ENCODE data around the gene EIF4G3. TPM values are rescaled to one million over a fixed set of nuclear protein-coding genes. Genes with fewer than 3 reads are reported as not detected.

Gene EIF4G3
- total and polyA plus RNA-seq, 9 of the 15 experiments (the other 6 are each of a cell fraction or from before 2014, with no cell fraction given), result 6.7 to 40.5 (median 32.1) TPM

DNA sequence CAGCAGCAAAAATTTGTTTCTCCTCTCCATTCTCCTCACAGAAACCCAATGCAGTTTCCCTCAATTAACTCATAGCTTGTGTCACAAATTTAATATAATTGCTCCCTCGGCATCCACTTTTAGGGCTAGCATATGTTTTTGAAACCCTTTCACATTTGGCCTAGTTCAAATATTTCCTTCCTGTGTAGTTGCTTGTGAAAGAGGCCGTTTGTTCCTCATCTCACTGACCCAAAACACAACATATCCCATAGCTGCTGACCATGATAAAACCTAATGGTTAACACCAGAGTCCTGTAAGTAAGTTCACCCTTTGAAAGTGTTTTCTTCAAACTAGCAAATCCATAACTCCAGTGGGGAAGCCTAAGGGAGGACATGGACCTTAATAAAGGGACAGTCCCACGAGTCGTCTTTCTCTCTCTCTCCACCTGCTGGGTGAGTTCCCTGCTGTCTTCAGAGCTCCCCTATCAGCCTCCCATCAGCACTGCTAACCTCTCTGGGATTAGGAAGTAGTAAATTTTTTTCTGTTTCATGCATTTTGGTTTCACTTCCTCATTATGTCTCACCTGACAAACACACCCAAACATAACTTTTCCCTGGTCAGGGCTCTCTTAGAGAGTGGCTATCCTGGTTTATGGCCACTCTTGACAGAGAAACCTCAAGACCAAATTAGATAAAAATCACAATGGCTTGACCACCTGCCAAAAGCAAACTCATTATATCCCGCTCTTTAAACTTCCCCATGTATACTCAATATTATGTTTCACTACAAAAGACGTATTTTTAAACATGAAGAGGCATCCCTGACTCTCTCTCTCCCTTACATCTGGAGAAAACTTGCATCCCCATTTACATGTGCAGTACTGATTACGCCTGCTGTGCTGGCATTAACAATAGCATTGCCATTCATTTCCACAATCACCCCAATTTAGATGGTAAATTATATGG is 211.9 kb downstream of the EIF4G3 start (continued):
- TF ChIP-seq, protein P1, sequence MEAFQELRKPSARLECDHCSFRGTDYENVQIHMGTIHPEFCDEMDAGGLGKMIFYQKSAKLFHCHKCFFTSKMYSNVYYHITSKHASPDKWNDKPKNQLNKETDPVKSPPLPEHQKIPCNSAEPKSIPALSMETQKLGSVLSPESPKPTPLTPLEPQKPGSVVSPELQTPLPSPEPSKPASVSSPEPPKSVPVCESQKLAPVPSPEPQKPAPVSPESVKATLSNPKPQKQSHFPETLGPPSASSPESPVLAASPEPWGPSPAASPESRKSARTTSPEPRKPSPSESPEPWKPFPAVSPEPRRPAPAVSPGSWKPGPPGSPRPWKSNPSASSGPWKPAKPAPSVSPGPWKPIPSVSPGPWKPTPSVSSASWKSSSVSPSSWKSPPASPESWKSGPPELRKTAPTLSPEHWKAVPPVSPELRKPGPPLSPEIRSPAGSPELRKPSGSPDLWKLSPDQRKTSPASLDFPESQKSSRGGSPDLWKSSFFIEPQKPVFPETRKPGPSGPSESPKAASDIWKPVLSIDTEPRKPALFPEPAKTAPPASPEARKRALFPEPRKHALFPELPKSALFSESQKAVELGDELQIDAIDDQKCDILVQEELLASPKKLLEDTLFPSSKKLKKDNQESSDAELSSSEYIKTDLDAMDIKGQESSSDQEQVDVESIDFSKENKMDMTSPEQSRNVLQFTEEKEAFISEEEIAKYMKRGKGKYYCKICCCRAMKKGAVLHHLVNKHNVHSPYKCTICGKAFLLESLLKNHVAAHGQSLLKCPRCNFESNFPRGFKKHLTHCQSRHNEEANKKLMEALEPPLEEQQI (IDR thresholded peaks at IDR 0.05), result no peak

DNA sequence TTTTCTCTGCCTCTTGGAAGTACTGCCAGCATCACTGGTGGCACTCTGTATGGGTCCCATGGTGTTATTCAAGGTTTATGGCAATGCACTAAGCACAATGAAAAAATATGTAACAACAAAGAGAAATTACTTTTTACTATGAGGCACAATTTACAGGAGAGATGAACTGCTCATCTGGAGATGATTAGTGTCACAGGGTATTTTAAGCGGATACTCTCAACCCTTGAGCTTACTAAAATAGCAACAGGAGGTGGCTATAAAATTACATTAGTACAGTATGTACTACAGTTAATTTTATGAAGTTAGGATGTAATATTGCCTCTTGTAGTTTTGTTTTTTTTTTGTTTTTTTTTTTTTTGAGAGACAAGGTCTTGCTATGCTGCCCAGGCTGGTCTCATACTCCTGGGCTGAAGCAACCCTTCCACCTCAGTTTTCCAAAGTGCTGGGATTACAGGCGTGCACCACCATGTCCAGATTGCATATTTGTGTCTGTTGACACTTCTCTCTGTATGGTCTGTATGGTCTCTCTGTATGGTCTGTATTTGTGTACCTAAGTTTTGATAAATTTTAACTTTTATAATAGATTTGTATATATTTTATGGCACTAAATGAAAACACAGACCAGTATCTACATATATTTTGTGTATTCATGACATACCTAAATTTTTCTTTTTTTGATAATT is 214.0 kb downstream of the EIF4G3 start:
- in situ Hi-C loops (cut with MboI) (no loop called here), intact Hi-C loops (cut with micrococcal nuclease) (no loop called here)
- Histone ChIP-seq H3K4me2 (ENCODE audit: insufficient read depth, low read length) (no peak overlapping the region), H3K27ac (ENCODE audit: extremely low read depth, low read depth, low read length) (no peak overlapping the region), H3K36me3 (ENCODE audit: control insufficient read depth, insufficient read depth, low read length) (no peaks in the 10 kb centered on the region), H2AFZ (ENCODE audit: low read depth, low read length) (no peak overlapping the region), H3K27me3 (ENCODE audit: control insufficient read depth in 2 of 2, insufficient read depth in 2 of 2, low read length in 2 of 2) (no peaks in the 10 kb centered on the region), H3K9me3 (replicated peaks; ENCODE audit: control insufficient read depth, insufficient read depth, low read depth, low read length) (no peaks in the 10 kb centered on the region), H3K4me1 (replicated peaks in 1 of 2; ENCODE audit: control insufficient read depth in 2 of 2, insufficient read depth in 2 of 2, low read length in 2 of 2) (peaks cover 0 to 7% of the 10 kb centered on the region in 2 experiments; a peak in 1 of 5 replicates), H3K9me1 (ENCODE audit: control insufficient read depth, insufficient read depth, low read length) (no peaks in the 10 kb centered on the region), H3K4me3 (no peak overlapping the region), H3K9ac (ENCODE audit: insufficient read depth in 1 of 2, low read depth in 2 of 2, low read length in 2 of 2) (no peak overlapping the region), H4K20me1 (replicated peaks; ENCODE audit: control insufficient read depth, insufficient read depth, low read length) (no peaks in the 10 kb centered on the region; the same call in 1 of the 2 replicates), H3K79me2 (ENCODE audit: control insufficient read depth, insufficient read depth, low read length) (no peaks in the 10 kb centered on the region)
- BruUV-seq (replicated peaks), result no TSS peak
- CTCF ChIA-PET (ENCODE audit: low intra/inter-chr PET ratio), result no interaction called here
- DNase-seq (ENCODE audit: extremely low read depth in 1 of 4, low spot score in 3 of 4) (no peak), FAIRE-seq (no peak), ATAC-seq (no peak)
- 94% methylated on average over 2 of the region's 2 CpGs for WGBS (ENCODE audit: insufficient coverage, low coverage, missing lambda C conversion rate)
- POLR2A ChIA-PET, result interaction anchor here (0.8 kb wide), 1 partner anchor 160 kb away, joined by 4 read pairs; no protein-coding TSS in a partner anchor
- TF ChIP-seq PCBP2 (IDR thresholded peaks at IDR 0.05; ENCODE audit: low read depth, low read length, poor library complexity, severe bottlenecking) (no peak), ZKSCAN1 (IDR thresholded peaks at IDR 0.05; ENCODE audit: low read depth, low read length) (no peak), ZNF561 (CRISPR knock-in tag; conservative IDR thresholded peaks at IDR 0.05) (no peak), POU5F1 (IDR thresholded peaks at IDR 0.05; ENCODE audit: borderline replicate concordance, low read depth, low read length, partially characterized antibody) (no peak), ZNF57 (CRISPR knock-in tag; IDR thresholded peaks at IDR 0.05) (no peak), HMG20A (CRISPR knock-in tag; conservative IDR thresholded peaks at IDR 0.05) (no peak), NCOA6 (IDR thresholded peaks at IDR 0.05) (no peak), RBBP5 (IDR thresholded peaks at IDR 0.05; ENCODE audit: borderline replicate concordance, insufficient read depth, low read length, poor library complexity, severe bottlenecking) (no peak), FOXA1 (IDR thresholded peaks at IDR 0.05; ENCODE audit: borderline replicate concordance) (no peak), BCOR (IDR thresholded peaks at IDR 0.05) (no peak), RFX7 (CRISPR knock-in tag; IDR thresholded peaks at IDR 0.05) (no peak), ZNF324 (CRISPR knock-in tag; IDR thresholded peaks at IDR 0.05) (no peak)
- TF ChIP-seq, protein P2, sequence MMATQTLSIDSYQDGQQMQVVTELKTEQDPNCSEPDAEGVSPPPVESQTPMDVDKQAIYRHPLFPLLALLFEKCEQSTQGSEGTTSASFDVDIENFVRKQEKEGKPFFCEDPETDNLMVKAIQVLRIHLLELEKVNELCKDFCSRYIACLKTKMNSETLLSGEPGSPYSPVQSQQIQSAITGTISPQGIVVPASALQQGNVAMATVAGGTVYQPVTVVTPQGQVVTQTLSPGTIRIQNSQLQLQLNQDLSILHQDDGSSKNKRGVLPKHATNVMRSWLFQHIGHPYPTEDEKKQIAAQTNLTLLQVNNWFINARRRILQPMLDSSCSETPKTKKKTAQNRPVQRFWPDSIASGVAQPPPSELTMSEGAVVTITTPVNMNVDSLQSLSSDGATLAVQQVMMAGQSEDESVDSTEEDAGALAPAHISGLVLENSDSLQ (IDR thresholded peaks at IDR 0.05), result no peak

Measured in K562 (cell line).